Left ventricle myocardium superior (tissue), 1 donor: ENCODE results near the gene RPH3AL. TPM values are rescaled to one million over a fixed set of nuclear protein-coding genes. Genes with fewer than 3 reads are reported as not detected.
"Not testable (repeated sequence)": the region's sequence is repeated elsewhere in the genome, so short reads cannot be mapped to it uniquely, and the experiment has no call there.

Experiments
- ATAC-seq: fragments of 200-7000 bp; cut with Tn5 transposase; one replicate; pipeline ENCODE4 v1.9.1; 2020; ENCODE audit warnings: mild to moderate bottlenecking, moderate library complexity
- DNase-seq: peaks from one replicate; pipeline ENCODE4 v3.0.0-alpha.2; 2020
- intact Hi-C: fragments of 100-400 bp; cut with micrococcal nuclease; formaldehyde crosslinking; loops from one replicate; pipeline ENCODE4 v1.11.0; 2022
- total RNA-seq: library from RNA; stranded (reverse); fragmentation: NEBNext Ultra II Directional; extraction: Animal tissue kit (Norgen Biotek cat#: 25700); gene quantifications from one replicate; pipeline ENCODE4 v1.2.1, GENCODE V29; 2021
- donor health status: DM: no; HTN: yes; CAD: no; lungs with severe emphysema.

RPH3AL gene
- total RNA-seq, 1 donor from 2014 or later: 3.8 TPM

- intact Hi-C loops: no loop called here
- ATAC-seq: no peak
- no peak for DNase-seq
Observed at GRCh38 chr17:278676-279059, 73.9 kb downstream of the RPH3AL start.

DNA sequence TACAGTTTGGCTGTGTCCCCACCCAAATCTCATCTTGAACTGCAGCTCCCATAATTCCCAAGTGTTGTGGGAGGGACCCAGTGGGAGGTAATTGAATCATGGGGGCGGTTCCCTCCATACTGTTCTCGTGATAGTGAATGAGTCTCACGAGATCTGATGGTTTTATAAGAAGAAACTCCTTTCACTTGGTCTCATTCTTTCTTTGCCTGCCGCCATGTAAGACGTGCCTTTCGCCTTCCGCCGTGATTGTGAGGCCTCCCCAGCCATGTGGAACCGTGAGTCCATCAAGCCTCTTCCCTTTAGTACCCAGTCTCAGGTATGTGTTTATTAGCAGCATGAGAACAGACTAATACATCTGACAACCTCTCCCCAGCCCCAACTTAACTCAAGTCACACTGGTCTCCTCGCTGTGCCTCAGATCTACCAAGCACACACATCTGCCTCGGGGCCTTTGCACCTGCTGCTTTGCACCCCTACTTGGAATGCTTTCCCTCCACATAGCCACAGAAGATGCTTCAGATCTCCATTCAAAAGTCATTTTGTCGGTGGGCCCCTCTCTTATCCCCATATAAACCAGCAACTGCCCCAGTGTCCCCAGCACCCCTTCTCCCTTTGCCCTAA, 74.4 kb downstream of the RPH3AL start:
- intact Hi-C loops: no loop called here
- DNase-seq (no peak), ATAC-seq (no peak)

- intact Hi-C loops: no loop called here
- ATAC-seq (no peak), DNase-seq (no peak)
Observed at GRCh38 chr17:274902-275301, 77.7 kb downstream of the RPH3AL start.

GRCh38 chr17:273981-274832, 78.4 kb downstream of the RPH3AL start:
- ATAC-seq (no peak), DNase-seq (no peak)
- intact Hi-C loops: no loop called here

DNA sequence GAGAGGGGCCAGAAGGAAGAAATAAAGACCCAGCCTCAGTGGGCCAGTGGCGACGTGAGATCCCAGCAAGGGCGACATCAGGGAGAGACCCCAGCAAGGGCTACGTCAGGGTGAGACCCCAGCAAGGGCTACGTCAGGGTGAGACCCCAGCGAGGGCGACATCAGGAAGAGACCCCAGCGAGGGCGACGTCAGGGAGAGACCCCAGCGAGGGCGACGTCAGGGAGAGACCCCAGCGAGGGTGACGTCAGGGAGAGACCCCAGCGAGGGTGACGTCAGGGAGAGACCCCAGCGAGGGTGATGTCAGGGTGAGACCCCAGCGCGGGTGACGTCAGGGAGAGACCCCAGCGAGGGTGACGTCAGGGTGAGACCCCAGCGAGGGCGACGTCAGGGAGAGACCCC, 79.8 kb downstream of the RPH3AL start:
- ATAC-seq, intact Hi-C loops, DNase-seq: not testable (repeated sequence)

DNA sequence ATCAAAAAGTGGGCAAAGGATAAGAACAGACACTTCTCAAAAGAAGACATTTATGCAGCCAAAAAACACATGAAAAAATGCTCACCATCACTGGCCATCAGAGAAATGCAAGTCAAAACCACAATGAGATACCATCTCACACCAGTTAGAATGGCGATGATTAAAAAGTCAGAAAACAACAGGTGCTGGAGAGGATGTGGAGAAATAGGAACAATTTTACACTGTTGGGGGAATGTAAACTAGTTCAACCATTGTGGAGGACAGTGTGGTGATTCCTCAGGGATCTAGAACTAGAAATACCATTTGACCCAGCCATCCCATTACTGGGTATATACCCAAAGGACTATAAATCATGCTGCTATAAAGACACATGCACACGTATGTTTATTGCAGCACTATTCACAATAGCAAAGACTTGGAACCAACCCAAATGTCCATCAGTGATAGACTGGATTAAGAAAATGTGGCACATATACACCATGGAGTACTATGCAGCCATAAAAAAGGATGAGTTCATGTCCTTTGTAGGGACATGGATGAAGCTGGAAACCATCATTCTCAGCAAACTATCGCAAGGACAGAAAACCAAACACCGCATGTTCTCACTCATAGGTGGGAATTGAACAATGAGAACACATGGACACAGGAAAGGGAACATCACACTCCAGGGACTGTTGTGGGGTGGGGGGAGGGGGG, 80.5 kb downstream of the RPH3AL start:
- ATAC-seq, DNase-seq, intact Hi-C loops: not testable (repeated sequence)

DNA sequence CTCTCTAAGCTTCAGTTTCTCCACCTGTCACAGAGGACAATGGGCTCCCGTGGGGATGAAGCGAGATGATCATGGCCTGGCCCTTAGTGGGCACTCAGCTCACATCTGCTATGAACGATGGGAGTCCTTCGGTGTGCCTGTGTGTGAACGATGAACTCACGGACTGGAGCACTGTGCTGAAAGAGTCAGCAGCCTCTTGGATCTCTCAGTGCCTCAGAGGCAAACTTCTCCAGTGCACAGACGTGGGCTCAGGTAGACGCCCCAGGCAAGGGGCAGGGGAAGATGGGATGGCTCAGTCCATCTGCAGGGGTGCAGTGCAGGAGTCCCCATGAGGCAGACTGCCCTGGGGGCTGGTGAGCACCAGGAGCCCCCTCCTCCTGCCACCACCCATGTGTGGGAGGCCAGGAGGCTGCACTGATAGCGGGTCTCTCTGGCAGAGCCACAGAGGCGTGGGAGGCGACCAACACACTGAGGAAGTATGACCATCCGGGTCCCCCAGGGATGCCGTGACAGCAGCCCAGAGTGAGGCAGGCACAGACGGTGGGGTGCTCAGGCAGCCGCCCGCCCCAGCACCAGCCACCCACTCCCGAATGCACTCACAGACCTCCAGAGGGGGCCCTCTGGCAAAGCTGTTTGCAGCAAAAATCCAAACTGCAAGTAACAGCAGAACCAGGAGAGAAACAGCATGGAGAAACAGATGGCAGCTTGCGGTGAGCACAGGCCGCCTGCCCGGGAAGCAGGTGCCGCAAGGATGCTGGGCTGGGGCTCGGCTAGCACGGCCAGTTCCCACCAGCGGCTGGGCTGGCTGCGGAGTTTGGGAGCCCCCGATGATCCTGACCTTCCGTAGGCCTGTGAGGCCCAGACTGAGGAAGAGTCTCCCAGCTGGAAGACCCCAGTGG, 82.7 kb downstream of the RPH3AL start:
- intact Hi-C loops: no loop called here
- no peak for DNase-seq
- ATAC-seq: no peak

- DNase-seq (peak; percentile 56), ATAC-seq (peak; percentile 92)
- intact Hi-C loops: no loop called here
Observed at GRCh38 chr17:266701-267667, 85.6 kb downstream of the RPH3AL start.

GRCh38 chr17:266219-266618, 86.4 kb downstream of the RPH3AL start:
- no peak for ATAC-seq
- no peak for DNase-seq
- intact Hi-C loops: no loop called here

DNA sequence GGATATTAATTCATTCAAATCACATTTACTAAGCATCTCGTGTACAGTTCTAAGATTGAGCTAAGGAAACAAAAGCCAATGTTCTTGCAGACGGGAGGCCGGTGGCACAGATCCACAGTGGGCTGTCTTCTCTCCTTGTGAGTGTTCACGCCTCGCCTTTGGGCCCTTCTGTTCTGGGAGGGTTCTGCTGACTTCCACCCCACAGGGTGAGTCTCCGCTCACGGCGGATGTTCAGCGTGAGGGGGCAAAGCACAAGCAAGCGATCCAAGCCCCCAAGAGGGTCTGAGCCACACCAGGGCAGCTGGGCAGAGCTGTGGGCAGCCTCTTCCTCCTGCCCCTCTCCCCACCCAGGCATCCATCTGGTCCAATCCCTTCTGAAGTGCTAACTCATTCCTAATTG, 86.9 kb downstream of the RPH3AL start:
- intact Hi-C loops: no loop called here
- DNase-seq: peak; percentile 63
- peak; percentile 48 for ATAC-seq

DNA sequence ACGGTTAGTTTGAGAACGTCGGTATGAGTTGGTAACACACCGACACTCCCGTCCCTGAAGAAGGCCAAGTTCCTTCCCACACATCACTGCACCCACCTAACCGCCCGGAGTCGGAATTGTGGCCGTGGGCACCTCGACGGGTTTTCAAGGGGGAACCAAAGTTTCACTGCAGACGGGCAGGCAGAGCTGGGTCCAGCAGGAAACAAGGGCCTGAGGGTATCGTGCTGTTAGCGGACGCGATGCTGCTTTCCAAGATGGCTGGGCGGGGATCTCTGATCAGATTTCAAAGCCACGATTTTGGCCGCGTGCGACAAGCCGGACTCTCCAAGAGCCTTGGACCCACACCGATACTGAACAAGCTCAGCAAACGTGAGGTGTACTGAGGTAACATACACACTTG, 88.8 kb downstream of the RPH3AL start:
- intact Hi-C loops: no loop called here
- ATAC-seq (no peak), DNase-seq (no peak)

DNA sequence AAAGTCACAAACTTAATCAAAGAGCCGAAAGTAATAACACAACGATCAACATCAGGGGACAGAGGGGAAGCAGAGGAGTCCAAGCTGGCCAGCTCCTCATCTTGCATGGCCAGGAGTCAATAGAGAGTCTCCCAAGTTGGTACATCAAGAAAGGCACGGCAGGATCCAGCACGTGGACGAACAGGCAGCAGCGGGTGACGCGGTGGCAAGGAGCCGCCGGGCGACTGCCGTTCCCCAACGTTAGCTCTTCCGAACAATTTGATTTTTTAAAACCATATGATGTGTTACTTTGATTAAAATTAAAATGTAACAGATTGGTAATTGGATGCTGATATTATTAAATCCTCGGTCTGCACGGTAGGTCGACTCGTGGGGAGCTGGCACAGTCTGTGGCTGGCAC, 89.3 kb downstream of the RPH3AL start:
- intact Hi-C loops: no loop called here
- DNase-seq (no peak), ATAC-seq (no peak)

DNA sequence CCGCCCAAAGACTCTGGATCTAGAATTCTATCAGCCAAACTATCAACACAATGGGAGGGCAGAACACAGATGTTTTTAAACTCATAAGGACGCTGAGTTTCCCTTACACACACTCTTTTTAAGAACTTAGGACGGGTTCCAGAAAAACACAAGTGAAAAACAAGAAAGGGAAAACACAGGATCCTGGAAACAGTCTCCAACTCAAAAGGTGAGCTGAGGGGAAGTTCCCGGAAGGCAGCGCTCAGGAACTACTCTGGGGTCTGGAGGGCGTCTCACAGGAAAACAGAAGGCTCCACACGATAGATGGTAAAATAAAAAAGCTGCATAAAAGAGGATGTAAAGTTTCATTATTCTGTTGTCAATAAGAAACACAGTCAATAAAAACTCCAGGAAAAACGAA, 91.0 kb downstream of the RPH3AL start:
- ATAC-seq (peak; percentile 27), DNase-seq (no peak)
- intact Hi-C loops: no loop called here

DNA sequence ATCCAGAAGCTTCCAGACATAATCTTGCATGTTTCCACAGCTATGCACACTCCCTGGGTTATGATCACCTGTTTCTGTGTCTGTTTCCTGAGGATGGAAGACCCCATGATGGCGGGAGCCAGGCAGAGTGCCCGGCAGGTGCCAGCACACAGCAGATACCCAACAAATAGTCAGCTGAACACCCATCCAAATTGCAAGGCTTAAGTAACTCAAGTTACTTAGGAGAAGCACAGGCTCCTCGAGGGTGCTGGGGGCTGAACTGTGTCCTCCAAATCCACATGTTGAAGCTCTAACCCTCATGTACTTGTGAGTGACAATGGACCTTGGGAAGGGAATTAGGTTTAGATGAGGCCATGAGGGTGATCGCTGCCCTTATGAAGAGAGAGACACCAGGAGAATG, 91.7 kb downstream of the RPH3AL start:
- intact Hi-C loops: no loop called here
- no peak for ATAC-seq
- no peak for DNase-seq

DNA sequence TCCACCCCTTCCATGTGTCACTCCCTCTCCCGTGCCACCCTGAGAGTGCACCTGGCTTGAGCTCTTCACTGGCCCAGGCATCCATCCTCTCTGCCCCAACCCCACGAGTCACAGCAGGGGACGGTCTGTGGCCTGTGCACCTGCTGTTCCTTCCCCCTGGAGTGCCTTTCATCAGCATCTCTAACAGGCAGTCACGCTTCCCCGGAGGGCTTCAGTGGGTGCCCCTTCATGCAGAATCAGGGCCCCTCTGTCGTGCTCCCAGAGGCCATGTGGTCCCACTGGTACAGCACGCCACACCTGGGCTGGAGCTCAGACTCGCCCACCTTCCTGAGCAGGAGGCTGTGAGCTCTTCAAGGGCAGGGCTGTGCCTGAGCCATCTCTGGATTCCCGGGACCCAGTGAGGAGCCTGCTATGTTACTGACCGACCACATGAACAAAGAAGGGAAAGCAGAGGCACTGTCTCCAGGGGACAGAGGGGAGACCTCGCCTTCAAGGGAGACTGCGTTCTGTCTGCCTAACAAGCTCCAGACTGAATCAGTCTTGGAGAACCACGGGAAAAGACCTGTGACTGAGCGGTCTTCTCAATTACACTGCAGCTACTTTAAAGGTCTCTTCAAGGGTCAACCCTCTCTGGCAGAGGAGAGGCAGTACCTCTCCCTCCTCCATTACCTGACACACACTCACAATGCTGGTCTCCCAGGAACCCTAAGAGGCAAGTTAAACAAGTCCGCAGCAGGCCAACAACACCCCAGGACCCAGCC, 92.4 kb downstream of the RPH3AL start:
- no peak for DNase-seq
- intact Hi-C loops: no loop called here
- no peak for ATAC-seq

GRCh38 chr17:259341-259976, 93.1 kb downstream of the RPH3AL start:
- intact Hi-C loops: no loop called here
- no peak for ATAC-seq

GRCh38 chr17:258906-259305, 93.7 kb downstream of the RPH3AL start:
- intact Hi-C loops: no loop called here
- DNase-seq: no peak

More at GRCh38 chr17:259341-259976, 93.1 kb downstream of the RPH3AL start:
- no peak for DNase-seq

More at GRCh38 chr17:258906-259305, 93.7 kb downstream of the RPH3AL start:
- no peak for ATAC-seq
